Body of pancreas (tissue), 4 donors: ENCODE results near the gene RWDD4.

ENCODE experiments used
- CTCF ChIP-seq, 7 experiments: fragments of 450-650 bp in 4 of 7; fragments of 200-600 bp in 3 of 7; sonication (generic) in 3 of 7; IDR thresholded peaks; one replicate each; pipeline ENCODE4 v1.5.1; 2016 to 2019; ENCODE audit warnings: antibody characterized with exemption in 7 of 7
- POLR2A ChIP-seq, 3 donors: fragments of 450-650 bp; IDR thresholded peaks; one replicate each; pipeline ENCODE4 v1.6.1; 2016; ENCODE audit warnings: antibody characterized with exemption in 3 of 3, mild to moderate bottlenecking in 2 of 3

- TF ChIP-seq CTCF (IDR thresholded peaks at IDR 0.05) (no peak), POLR2A (IDR thresholded peaks at IDR 0.05) (no peak)
Measured at GRCh38 chr4:183666088-183666487, 7.1 kb upstream of the RWDD4 start.
